Adrenal gland (tissue), 12 donors: Measurements from ENCODE around the gene SORBS1. TPM values are rescaled to one million over a fixed set of nuclear protein-coding genes. Genes with fewer than 3 reads are reported as not detected.

Experiments used
- DNase-seq, 7 donors: peaks; one replicate each; pipeline ENCODE4 v3.0.0-alpha.2; 2019 to 2020
- H3K27ac ChIP-seq, 5 donors: fragments of 200-600 bp; sonication (generic) in 4 of 5; 1 replicate in 3 of 5; 2 replicates in 2 of 5; pipeline versions ENCODE4 v1.5.1 to v1.8.0; 2016 to 2020; ENCODE audit warnings: mild to moderate bottlenecking in 1 of 5
- H3K27me3 ChIP-seq: fragments of 200-600 bp; 2 replicates; pipeline ENCODE4 v1.8.0; 2021
- H3K36me3 ChIP-seq, 2 donors: fragments of 200-600 bp; replicated peaks in 1 of 2; 1 replicate in 1 of 2; 2 replicates in 1 of 2; pipeline versions ENCODE4 v1.5.1 to v1.8.0; 2018 to 2022
- H3K4me1 ChIP-seq, 2 donors: fragments of 200-600 bp; replicated peaks in 1 of 2; 1 replicate in 1 of 2; 2 replicates in 1 of 2; pipeline versions ENCODE4 v1.5.1 to v1.8.0; 2018 to 2021
- H3K4me3 ChIP-seq, 4 donors: fragments of 200-600 bp; sonication (generic) in 3 of 4; one replicate each; pipeline ENCODE4 v1.5.1; 2016 to 2018
- H3K9me3 ChIP-seq, 3 donors: fragments of 200-600 bp; sonication (generic) in 1 of 3; replicated peaks in 1 of 3; 1 replicate in 2 of 3; 2 replicates in 1 of 3; pipeline versions ENCODE4 v1.5.1 to v1.8.0; 2016 to 2021
- POLR2A ChIP-seq, 2 donors: fragments of 450-650 bp; IDR thresholded peaks; one replicate each; pipeline ENCODE4 v1.6.1; 2017; ENCODE audit warnings: antibody characterized with exemption in 2 of 2, mild to moderate bottlenecking in 2 of 2, moderate library complexity in 1 of 2
- WGBS, 4 donors: extraction: QIAGEN DNeasy Blood & Tissue Kit in 2 of 4; methylation state at CpG; one replicate each; pipeline versions ENCODE4 v1.1.5 to v1.1.7; 2013 to 2017; 5-methylcytosine and 5-hydroxymethylcytosine counted together
- intact Hi-C, 2 donors: fragments of 100-400 bp; cut with DNase I; formaldehyde crosslinking; loops; one replicate each; pipeline versions ENCODE4 v1.14.1 to v1.15.0; 2022 to 2023
- polyA plus RNA-seq, 3 donors: library from polyadenylated mRNA; stranded (reverse); fragments of 200-250 nt in 2 of 3; fragments of 350-450 nt in 1 of 3; fragmentation: Illumina TruSeq in 1 of 3; extraction: RNeasy Lipid Tissue Mini Kit (QIAGEN cat#74804) in 1 of 3; gene quantifications; one replicate each; pipeline ENCODE4 v1.2.3, GENCODE V29; 2013 to 2014
- total RNA-seq, 9 donors: library from RNA; depleted of rRNA in 4 of 9; stranded (reverse); fragments of >200 nt in 4 of 9; fragments of 120-200 nt in 1 of 9; fragmentation: NEBNext Ultra II Directional in 1 of 9; extraction: Animal tissue kit (Norgen Biotek cat#: 25700) in 1 of 9; gene quantifications; one replicate each; pipeline versions ENCODE4 v1.1.0 to v1.2.4, GENCODE V29; 2013 to 2023
- TF ChIP-seq, protein P1 (sequence below), 6 experiments: fragments of 450-650 bp in 4 of 6; fragments of 200-600 bp in 2 of 6; sonication (generic) in 1 of 6; IDR thresholded peaks; 1 replicate in 5 of 6; 2 replicates in 1 of 6; pipeline versions ENCODE4 v1.5.1 to v1.8.0; 2016 to 2021; ENCODE audit warnings: antibody characterized with exemption in 6 of 6, mild to moderate bottlenecking in 2 of 6, moderate library complexity in 1 of 6
- donor health status: healthy with polysubstance abuse.
- donor health status: Bipolar disorder and iron deficiency.
- donor health status: DM: yes; HTN: yes; CAD: no.
- donor health status: DM: no; HTN: no; CAD: no.
- donor health status: DM: no; HTN: no; CAD: no.
- donor health status: DM: yes; HTN: yes; CAD: no.

SORBS1 gene
- total and polyA plus RNA-seq, 12 donors: 9.5 to 43.4 (median 19.0) TPM

DNA sequence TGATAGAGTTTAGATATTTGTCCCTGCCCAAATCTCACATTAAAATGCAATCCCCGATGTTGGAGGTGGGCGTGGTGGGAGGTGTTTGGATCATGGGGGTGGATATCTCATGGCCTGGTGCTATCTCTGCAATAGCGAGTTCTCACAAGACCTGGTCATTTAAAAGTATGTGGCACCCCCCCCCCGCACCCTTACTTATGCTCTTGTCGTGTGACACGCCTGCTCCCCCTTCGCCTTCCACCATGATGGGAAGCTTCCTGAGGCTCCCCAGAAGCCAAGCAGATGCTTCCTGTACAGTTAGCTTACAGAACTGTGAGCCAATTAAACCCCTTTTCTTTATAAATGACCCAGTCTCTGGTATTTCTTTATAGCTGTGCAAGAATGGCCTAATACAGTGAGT is 118.8 kb downstream of the SORBS1 start:
- Histone ChIP-seq H3K4me3 (no peak overlapping the region), H3K36me3 (no peaks in the 10 kb centered on the region), H3K4me1 (peaks cover 8 to 27% of the 10 kb centered on the region in 2 donors), H3K27ac (no peak overlapping the region), H3K9me3 (no peaks in the 10 kb centered on the region), H3K27me3 (no peaks in the 10 kb centered on the region)
- WGBS, 4 donors: 95 to 98% (median 96%) methylated on average over 6 to 7 of the region's 7 CpGs
- no peak for DNase-seq
- intact Hi-C loops: no loop called here
- TF ChIP-seq POLR2A (IDR thresholded peaks at IDR 0.05): no peak
- TF ChIP-seq, protein P1, sequence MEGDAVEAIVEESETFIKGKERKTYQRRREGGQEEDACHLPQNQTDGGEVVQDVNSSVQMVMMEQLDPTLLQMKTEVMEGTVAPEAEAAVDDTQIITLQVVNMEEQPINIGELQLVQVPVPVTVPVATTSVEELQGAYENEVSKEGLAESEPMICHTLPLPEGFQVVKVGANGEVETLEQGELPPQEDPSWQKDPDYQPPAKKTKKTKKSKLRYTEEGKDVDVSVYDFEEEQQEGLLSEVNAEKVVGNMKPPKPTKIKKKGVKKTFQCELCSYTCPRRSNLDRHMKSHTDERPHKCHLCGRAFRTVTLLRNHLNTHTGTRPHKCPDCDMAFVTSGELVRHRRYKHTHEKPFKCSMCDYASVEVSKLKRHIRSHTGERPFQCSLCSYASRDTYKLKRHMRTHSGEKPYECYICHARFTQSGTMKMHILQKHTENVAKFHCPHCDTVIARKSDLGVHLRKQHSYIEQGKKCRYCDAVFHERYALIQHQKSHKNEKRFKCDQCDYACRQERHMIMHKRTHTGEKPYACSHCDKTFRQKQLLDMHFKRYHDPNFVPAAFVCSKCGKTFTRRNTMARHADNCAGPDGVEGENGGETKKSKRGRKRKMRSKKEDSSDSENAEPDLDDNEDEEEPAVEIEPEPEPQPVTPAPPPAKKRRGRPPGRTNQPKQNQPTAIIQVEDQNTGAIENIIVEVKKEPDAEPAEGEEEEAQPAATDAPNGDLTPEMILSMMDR (IDR thresholded peaks at IDR 0.05): no peak

DNA sequence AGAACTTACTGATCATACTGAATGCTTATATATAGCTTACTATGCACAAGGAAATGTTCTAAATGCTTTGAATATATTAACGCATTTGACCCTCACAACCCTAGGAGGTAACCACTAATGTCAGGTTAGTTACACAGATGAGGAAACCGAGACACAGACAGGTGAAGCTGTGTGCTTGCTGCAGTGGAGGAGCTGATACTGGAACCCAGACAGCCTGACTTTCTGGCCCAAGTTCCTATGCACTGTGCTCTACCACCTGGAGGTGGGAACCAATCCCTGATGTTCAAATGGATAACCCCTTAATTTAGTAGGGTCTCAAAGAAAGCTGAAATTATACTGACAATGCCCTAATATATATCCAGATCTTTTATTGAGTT is 119.6 kb downstream of the SORBS1 start:
- intact Hi-C loops: no loop called here
- H3K27ac ChIP-seq: no peak overlapping the region
- peaks cover 8 to 19% of the 10 kb centered on the region in 2 donors for H3K4me1 ChIP-seq
- no peak overlapping the region for H3K4me3 ChIP-seq
- no peaks in the 10 kb centered on the region for H3K27me3 ChIP-seq
- TF ChIP-seq POLR2A (IDR thresholded peaks at IDR 0.05): no peak
- TF ChIP-seq, protein P1 (IDR thresholded peaks at IDR 0.05): no peak
- DNase-seq: no peak
- no peaks in the 10 kb centered on the region for H3K36me3 ChIP-seq
- no peaks in the 10 kb centered on the region for H3K9me3 ChIP-seq
- WGBS, 4 donors: 92 to 96% (median 93%) methylated on average over 2 of the region's 2 CpGs

DNA sequence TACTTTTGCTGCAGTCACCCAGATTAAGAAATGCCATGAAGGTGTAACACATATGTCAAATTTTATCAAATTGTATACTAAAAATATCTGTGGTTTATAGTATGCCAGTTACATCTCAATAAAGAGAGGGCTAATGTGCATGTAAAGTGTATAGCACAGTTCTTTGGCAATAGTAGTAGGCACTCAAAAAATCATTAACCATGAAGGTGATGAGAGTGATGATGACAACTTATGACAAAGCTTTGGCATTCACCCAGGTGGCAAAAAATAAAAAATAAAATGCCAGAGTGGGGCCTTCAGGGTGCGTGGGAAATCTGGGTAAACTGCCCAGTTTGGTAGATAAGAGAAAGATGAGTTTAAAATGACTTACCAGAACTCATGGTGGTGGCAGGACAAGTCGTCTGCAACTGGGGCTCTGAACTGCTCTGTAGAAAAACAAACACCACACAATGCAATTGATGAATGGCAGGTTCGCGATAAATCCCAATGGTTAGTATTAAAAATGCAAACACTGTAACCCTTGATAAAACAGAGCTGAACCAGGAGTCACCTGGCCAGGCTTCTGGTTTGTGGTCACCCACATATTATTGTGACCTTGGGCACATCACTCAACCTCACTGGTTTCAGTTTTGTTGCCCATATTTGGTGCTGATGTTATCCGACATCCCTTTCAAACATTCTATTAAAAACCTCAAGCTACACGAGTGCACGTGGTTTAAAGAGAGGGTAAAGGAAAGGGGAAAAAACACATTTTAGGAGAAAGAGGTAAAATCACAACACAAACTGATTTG is 120.2 kb downstream of the SORBS1 start:
- Histone ChIP-seq H3K9me3 (no peaks in the 10 kb centered on the region), H3K27me3 (no peaks in the 10 kb centered on the region), H3K36me3 (no peaks in the 10 kb centered on the region), H3K4me1 (peaks cover 8 to 13% of the 10 kb centered on the region in 2 donors), H3K4me3 (no peak overlapping the region), H3K27ac (no peak overlapping the region)
- DNase-seq: no peak
- 60 to 70% (median 67%) methylated on average over 7 of the region's 7 CpGs for WGBS, 4 donors
- TF ChIP-seq POLR2A (IDR thresholded peaks at IDR 0.05): no peak
- TF ChIP-seq, protein P1 (IDR thresholded peaks at IDR 0.05): no peak
- intact Hi-C loops: no loop called here

DNA sequence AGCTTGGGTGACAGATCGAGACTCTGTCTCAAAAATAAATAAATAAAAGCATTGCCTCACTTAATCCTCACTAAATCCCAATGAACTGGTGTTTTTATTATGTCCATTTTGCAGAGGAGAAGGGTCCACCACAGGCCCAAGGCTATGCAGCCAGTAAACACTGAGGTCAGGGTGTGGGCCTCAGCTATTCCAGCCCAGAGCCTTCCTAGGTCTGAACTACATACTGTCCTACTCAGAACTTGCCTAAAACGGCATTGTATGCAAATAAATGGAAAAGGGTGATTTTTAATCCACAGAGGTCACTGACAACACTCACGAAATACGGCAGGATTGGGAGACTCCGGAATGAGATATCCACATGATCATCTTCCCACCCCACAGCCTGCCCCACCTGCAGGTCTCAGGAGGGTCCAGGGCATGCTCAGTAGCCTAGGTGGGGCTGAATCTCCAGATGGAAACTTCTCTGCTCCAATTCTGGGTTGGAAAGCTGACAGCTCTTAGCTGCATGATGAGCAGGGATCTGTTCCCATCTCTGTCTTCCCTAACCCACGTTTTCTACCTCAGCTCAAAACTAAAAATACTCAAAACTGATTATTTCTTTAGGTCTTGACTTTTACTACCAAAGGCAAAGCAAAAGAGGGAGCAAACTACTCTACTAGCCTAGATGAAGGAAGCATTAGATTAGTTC is 121.0 kb downstream of the SORBS1 start:
- no peak for DNase-seq
- no peak overlapping the region for H3K4me3 ChIP-seq
- no peaks in the 10 kb centered on the region for H3K9me3 ChIP-seq
- no peaks in the 10 kb centered on the region for H3K36me3 ChIP-seq
- H3K27ac ChIP-seq: no peak overlapping the region
- TF ChIP-seq POLR2A (IDR thresholded peaks at IDR 0.05): no peak
- TF ChIP-seq, protein P1 (IDR thresholded peaks at IDR 0.05): no peak
- H3K27me3 ChIP-seq: no peaks in the 10 kb centered on the region
- 75 to 87% (median 79%) methylated on average over 6 of the region's 6 CpGs for WGBS, 4 donors
- intact Hi-C loops: no loop called here
- H3K4me1 ChIP-seq: peaks cover 4 to 5% of the 10 kb centered on the region in 2 donors
